HG03196 (cell line): ENCODE measurements around the gene RGS8.

ENCODE experiments used
- ATAC-seq: cut with Tn5 transposase; IDR thresholded peaks from one replicate; pipeline ENCODE4 v1.9.1; 2021; ENCODE audit not compliant: unreplicated experiment

The RGS8 gene

DNA sequence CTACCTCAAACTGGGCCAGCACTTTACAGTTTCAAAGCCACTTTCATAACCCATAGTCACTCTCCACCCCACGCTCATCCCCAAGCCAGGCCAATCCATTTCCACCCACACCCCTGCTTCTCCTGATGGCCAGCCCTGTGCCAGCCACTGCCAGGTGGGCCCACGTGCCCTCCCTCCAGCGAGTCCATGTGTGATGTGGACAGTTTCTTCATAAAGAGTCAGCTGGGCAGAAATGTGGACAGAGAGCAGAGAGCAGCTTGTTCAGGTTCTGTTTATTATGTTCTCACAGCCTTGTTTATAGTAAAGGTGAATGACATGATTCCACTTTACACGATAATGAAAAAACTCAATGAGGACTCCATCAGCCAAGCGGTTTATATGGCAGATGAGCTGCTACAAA, 42.8 kb downstream of the RGS8 start:
- ATAC-seq: no peak

DNA sequence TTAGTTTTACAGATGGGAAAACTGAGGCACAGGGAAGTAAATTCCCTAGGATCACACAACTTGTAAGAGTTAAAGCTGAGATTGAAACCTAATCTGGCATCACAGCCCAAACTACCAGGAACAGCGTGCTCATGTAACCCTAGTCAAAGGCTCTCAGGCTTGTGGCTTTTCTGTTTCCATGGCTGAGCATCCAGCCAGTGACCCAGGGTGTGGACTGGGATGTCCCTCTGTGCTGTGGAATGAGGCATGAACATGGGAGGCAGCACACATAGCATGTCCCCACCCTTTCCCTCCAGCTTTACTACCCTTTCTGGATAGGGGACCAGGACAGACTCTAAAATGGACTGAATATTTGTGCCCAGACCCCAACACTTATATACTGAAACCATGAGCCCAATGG, 45.1 kb downstream of the RGS8 start:
- ATAC-seq: no peak

DNA sequence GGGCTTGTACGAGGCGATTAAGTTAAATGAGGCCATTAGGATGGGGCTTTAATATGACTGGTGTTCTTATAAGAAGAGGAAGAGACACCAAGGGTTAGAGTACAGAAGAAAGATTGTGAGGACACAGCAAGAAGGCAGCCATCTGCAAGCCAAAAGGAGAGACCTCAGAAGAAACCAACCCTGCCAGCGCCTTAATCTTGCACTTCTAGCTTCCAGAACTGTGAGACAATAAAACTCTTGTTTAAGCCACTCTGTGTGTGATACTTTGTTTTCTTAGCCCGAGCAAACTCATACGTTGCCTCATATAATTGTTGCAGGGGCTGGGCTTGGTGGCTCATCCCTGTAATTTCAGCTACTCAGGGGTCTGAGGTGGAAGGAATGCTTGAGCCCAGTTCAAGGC, 46.6 kb downstream of the RGS8 start:
- no peak for ATAC-seq

DNA sequence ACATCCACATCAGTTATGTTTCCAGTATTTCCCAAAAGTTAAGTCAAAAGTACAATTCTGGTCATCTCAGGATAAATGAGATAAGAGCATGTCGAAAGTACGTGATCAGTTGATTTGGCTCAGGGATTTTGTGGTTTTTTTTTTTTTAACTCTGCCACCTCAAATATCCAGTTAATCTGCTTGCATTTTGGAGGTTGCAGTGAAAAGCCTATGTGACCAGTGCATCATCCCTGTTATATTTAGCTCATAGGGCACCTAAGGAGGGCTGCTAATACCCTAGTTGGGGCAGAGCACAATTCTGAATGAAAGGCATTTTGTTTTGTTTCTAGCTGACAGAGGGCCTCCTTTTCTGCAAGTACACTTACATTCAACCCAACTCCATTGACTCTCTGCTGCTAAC, 48.5 kb downstream of the RGS8 start:
- no peak for ATAC-seq
